IMR-90 (cell line): ENCODE results near the gene OTUD5. TPM values are rescaled to one million over a fixed set of nuclear protein-coding genes. Genes with fewer than 3 reads are reported as not detected.
A peak's percentile ranks its signal among the peaks of the same experiment; 100 is the strongest.

Source experiments
- ATAC-seq: fragments of 200-7000 bp; cut with Tn5 transposase; 2 replicates; pipeline ENCODE4 v1.9.1; 2020; ENCODE audit warnings: low read depth, mild to moderate bottlenecking, moderate library complexity
- BruUV-seq: library from RNA; stranded (reverse); fragments of 400-500 nt; replicated peaks from 2 replicates; lab custom pipeline; 2021; lab: Mats Ljungman, UMichigan
- CTCF ChIA-PET: fragments of 300-600 bp; formaldehyde crosslinking; extraction: SDS; loops from one replicate; lab custom pipeline; 2021; ENCODE audit warnings: antibody characterized with exemption; lab: Yijun Ruan, JAX
- POLR2A ChIA-PET: fragments of 300-600 bp; sonication (Branson Sonifier 250); formaldehyde crosslinking; loops from one replicate; lab custom pipeline; 2022; ENCODE audit warnings: antibody characterized with exemption; ENCODE audit not compliant: unreplicated experiment; lab: Charles Lee
- DNase-seq: peaks from one replicate; pipeline ENCODE4 v3.0.0; 2013
- H2AFZ ChIP-seq: replicated peaks from 2 replicates; pipeline ENCODE3; 2013; ENCODE audit warnings: low read length, mild to moderate bottlenecking; ENCODE audit not compliant: poor library complexity
- H2AK5ac ChIP-seq: 2 replicates; pipeline ENCODE4 v1.6.1; 2013; ENCODE audit warnings: low read depth, low read length, inconsistent platforms
- H2AK9ac ChIP-seq: replicated peaks from 2 replicates; pipeline ENCODE3; 2013; ENCODE audit warnings: mild to moderate bottlenecking, low read depth, low read length, moderate library complexity; ENCODE audit not compliant: poor library complexity
- H2BK120ac ChIP-seq: 2 replicates; pipeline ENCODE4 v1.6.1; 2013; ENCODE audit warnings: low read depth, low read length, inconsistent platforms
- H2BK15ac ChIP-seq: 3 replicates; pipeline ENCODE4 v1.6.1; 2013; ENCODE audit warnings: low read depth, low read length, inconsistent platforms
- H2BK20ac ChIP-seq: 2 replicates; pipeline ENCODE4 v1.6.1; 2013; ENCODE audit warnings: low read depth, mild to moderate bottlenecking, inconsistent platforms, low read length, moderate library complexity
- H2BK5ac ChIP-seq: 2 replicates; pipeline ENCODE4 v1.6.1; 2013; ENCODE audit warnings: mild to moderate bottlenecking, low read depth, low read length, inconsistent platforms; ENCODE audit not compliant: poor library complexity, severe bottlenecking
- H3K14ac ChIP-seq: replicated peaks from 2 replicates; pipeline ENCODE4 v1.6.1; 2013; ENCODE audit warnings: low read depth, low read length, inconsistent platforms
- H3K18ac ChIP-seq: 2 replicates; pipeline ENCODE4 v1.6.1; 2013; ENCODE audit warnings: low read depth, low read length, control low read depth
- H3K23ac ChIP-seq: 2 replicates; pipeline ENCODE4 v1.6.1; 2013; ENCODE audit warnings: low read depth, low read length, inconsistent platforms
- H3K27ac ChIP-seq: 2 replicates; pipeline ENCODE4 v1.5.1; 2013; ENCODE audit warnings: mild to moderate bottlenecking, control low read depth, low read length; ENCODE audit not compliant: insufficient read depth
- H3K27me3 ChIP-seq: 2 replicates; pipeline ENCODE4 v1.6.1; 2013; ENCODE audit warnings: low read length; ENCODE audit not compliant: control insufficient read depth, insufficient read depth
- H3K36me3 ChIP-seq: 2 replicates; pipeline ENCODE4 v1.6.1; 2013; ENCODE audit warnings: low read length, mixed read lengths; ENCODE audit not compliant: control insufficient read depth, insufficient read depth
- H3K4ac ChIP-seq: 2 replicates; pipeline ENCODE4 v1.6.1; 2013; ENCODE audit warnings: low read depth, low read length, inconsistent platforms
- H3K4me1 ChIP-seq: 2 replicates; pipeline ENCODE4 v1.6.1; 2013; ENCODE audit warnings: low read length, mixed read lengths; ENCODE audit not compliant: control insufficient read depth, insufficient read depth
- H3K4me2 ChIP-seq: 2 replicates; pipeline ENCODE4 v1.6.1; 2013; ENCODE audit warnings: low read depth, mild to moderate bottlenecking, control low read depth, low read length, moderate library complexity
- H3K4me3 ChIP-seq: 2 replicates; pipeline ENCODE4 v1.5.1; 2013; ENCODE audit warnings: low read depth, mild to moderate bottlenecking, control low read depth, low read length, moderate library complexity; ENCODE audit not compliant: insufficient read depth
- H3K56ac ChIP-seq: 2 replicates; pipeline ENCODE4 v1.6.1; 2013; ENCODE audit warnings: low read length, inconsistent platforms; ENCODE audit not compliant: insufficient read depth; ENCODE audit errors: extremely low read depth
- H3K79me1 ChIP-seq, 2 experiments: 2 replicates each; pipeline ENCODE4 v1.6.1; 2013; ENCODE audit warnings: low read length in 2 of 2, inconsistent platforms in 1 of 2, low read depth in 1 of 2
- H3K9ac ChIP-seq: 2 replicates; pipeline ENCODE4 v1.6.1; 2013; ENCODE audit warnings: low read depth, low read length, control low read depth
- H3K9me1 ChIP-seq: 2 replicates; pipeline ENCODE4 v1.6.1; 2013; ENCODE audit warnings: low read length, inconsistent platforms; ENCODE audit not compliant: insufficient read depth
- H3K9me3 ChIP-seq: 2 replicates; pipeline ENCODE4 v1.6.1; 2013; ENCODE audit warnings: low read length; ENCODE audit not compliant: control insufficient read depth, insufficient read depth
- H4K20me1 ChIP-seq: 2 replicates; pipeline ENCODE4 v1.6.1; 2013; ENCODE audit warnings: low read length, inconsistent platforms; ENCODE audit not compliant: insufficient read depth
- H4K5ac ChIP-seq: 2 replicates; pipeline ENCODE4 v1.6.1; 2013; ENCODE audit warnings: mild to moderate bottlenecking, low read depth, low read length, control low read depth
- H4K8ac ChIP-seq, 2 experiments: 2 replicates each; pipeline ENCODE4 v1.6.1; 2013; ENCODE audit warnings: low read depth in 2 of 2, low read length in 2 of 2, control low read depth in 1 of 2, inconsistent platforms in 1 of 2
- H4K91ac ChIP-seq: 2 replicates; pipeline ENCODE4 v1.6.1; 2013; ENCODE audit warnings: low read depth, low read length, inconsistent platforms; ENCODE audit not compliant: insufficient read depth
- CHD1 ChIP-seq: IDR thresholded peaks from 2 replicates; pipeline ENCODE4 v1.6.1; 2012; ENCODE audit warnings: low read depth, low read length, improper control_type of control experiment
- CTCF ChIP-seq: conservative IDR thresholded peaks from 2 replicates; pipeline ENCODE4 v1.5.1; 2012; ENCODE audit warnings: mild to moderate bottlenecking, low read depth, low read length, improper control_type of control experiment
- ELK1 ChIP-seq: fragments of 150-350 bp; IDR thresholded peaks from 2 replicates; pipeline ENCODE4 v1.6.1; 2016; ENCODE audit warnings: low read depth, mild to moderate bottlenecking, low read length, moderate library complexity, borderline replicate concordance
- MAFK ChIP-seq: IDR thresholded peaks from 2 replicates; pipeline ENCODE4 v1.6.1; 2012; ENCODE audit warnings: low read depth, low read length, improper control_type of control experiment
- MXI1 ChIP-seq: IDR thresholded peaks from 2 replicates; pipeline ENCODE4 v1.6.1; 2012; ENCODE audit warnings: low read depth, mild to moderate bottlenecking, low read length, moderate library complexity, borderline replicate concordance
- POLR2A ChIP-seq: IDR thresholded peaks from 2 replicates; pipeline ENCODE4 v1.6.1; 2012; ENCODE audit warnings: mild to moderate bottlenecking, low read depth, low read length
- RAD21 ChIP-seq: IDR thresholded peaks from 2 replicates; pipeline ENCODE4 v1.6.1; 2012; ENCODE audit warnings: low read length, improper control_type of control experiment
- RFX5 ChIP-seq: IDR thresholded peaks from 2 replicates; pipeline ENCODE4 v1.8.0; 2012; ENCODE audit warnings: low read depth, mild to moderate bottlenecking, low read length, moderate library complexity
- SMC3 ChIP-seq: fragments of 150-350 bp; IDR thresholded peaks from 2 replicates; pipeline ENCODE4 v1.6.1; 2016; ENCODE audit warnings: low read depth, mild to moderate bottlenecking, antibody characterized with exemption, low read length, moderate library complexity
- USF2 ChIP-seq: fragments of 150-350 bp; IDR thresholded peaks from 2 replicates; pipeline ENCODE4 v1.6.1; 2017; ENCODE audit warnings: mild to moderate bottlenecking, antibody characterized with exemption, low read length, low read depth
- WGBS, 2 experiments: methylation state at CpG; one replicate each; pipeline versions ENCODE4 v1.1.5 to v1.1.7; 2013; ENCODE audit warnings: missing lambda C conversion rate in 2 of 2; ENCODE audit not compliant: insufficient read length in 1 of 2; ENCODE audit errors: extremely low coverage in 2 of 2; 5-methylcytosine and 5-hydroxymethylcytosine counted together
- dilution Hi-C: fragments of 300-500 bp; cut with HindIII; formaldehyde crosslinking; loops from one replicate; pipeline ENCODE4 v1.14.3; 2018; ENCODE audit warnings: low sequenced_read_pairs; ENCODE audit not compliant: unreplicated experiment
- in situ Hi-C: fragments of 300-500 bp; cut with MboI; formaldehyde crosslinking; loops from 3 replicates; pipeline ENCODE4 v1.14.3; 2019; ENCODE audit warnings: low sequenced_read_pairs, inconsistent platforms, mixed read lengths
- intact Hi-C: fragments of 100-400 bp; cut with micrococcal nuclease; formaldehyde crosslinking; loops from 2 replicates; pipeline ENCODE4 v1.10.0; 2022
- polyA plus RNA-seq, 3 experiments: library from polyadenylated mRNA; depleted of rRNA; stranded (reverse); fragments of >200 nt; gene quantifications; 2 replicates each; pipeline ENCODE4 v1.2.3, GENCODE V29; 2012; ENCODE audit warnings: low replicate concordance in 1 of 3
- total RNA-seq: library from RNA; depleted of rRNA; stranded (reverse); fragments of >200 nt; gene quantifications from 2 replicates; pipeline ENCODE4 v1.2.3, GENCODE V29; 2012

The OTUD5 gene
- total and polyA plus RNA-seq, 2 of the 4 experiments (the other 2 are of a cell fraction): 30.6 to 50.4 TPM

- in situ Hi-C loops: no loop called here
Measured at GRCh38 chrX:48945517-48946348, 11.7 kb downstream of the OTUD5 start.

More at GRCh38 chrX:48945517-48946348, 11.7 kb downstream of the OTUD5 start:
- BruUV-seq: no TSS peak
- Histone ChIP-seq H2AFZ (no peak overlapping the region), H4K8ac (no peak overlapping the region), H3K36me3 (peaks cover 19% of the 10 kb centered on the region), H3K9ac (no peak overlapping the region), H3K27me3 (no peaks in the 10 kb centered on the region), H2BK5ac (no peak overlapping the region), H3K18ac (no peak overlapping the region), H2AK9ac (no peak overlapping the region), H2BK20ac (no peak overlapping the region), H3K79me1 (peaks cover 4 to 22% of the 10 kb centered on the region in 2 experiments; a peak in 3 of 4 replicates), H3K56ac (no peak overlapping the region), H2BK15ac (no peak overlapping the region), H4K20me1 (peaks cover 44% of the 10 kb centered on the region), H3K27ac (no peak overlapping the region), H2AK5ac (no peak overlapping the region), H3K4me2 (no peak overlapping the region), H3K23ac (no peak overlapping the region), H3K4me3 (no peak overlapping the region), H3K9me3 (no peaks in the 10 kb centered on the region), H3K14ac (no peak overlapping the region), H4K5ac (no peak overlapping the region), H4K91ac (no peak overlapping the region), H3K9me1 (no peaks in the 10 kb centered on the region), H2BK120ac (no peak overlapping the region), H3K4ac (no peak overlapping the region), H3K4me1 (no peaks in the 10 kb centered on the region)
- TF ChIP-seq RAD21 (peak; percentile 65), RFX5 (peak; percentile 54; the same call in 1 of the 2 replicates), CHD1 (no peak), CTCF (peak; percentile 76), MXI1 (no peak), USF2 (no peak), SMC3 (peak; percentile 46), MAFK (no peak), ELK1 (no peak), POLR2A (no peak)
- intact Hi-C loops (loop anchor here (10.0 kb wide), 1 partner anchor 301 kb away; no protein-coding TSS in a partner anchor), dilution Hi-C loops (no loop called here)
- POLR2A ChIA-PET: no interaction called here
- ATAC-seq (peak; percentile 93), DNase-seq (peak; percentile 51)
- WGBS, 2 experiments: no CpG with 5 or more reads among the region's 8 CpGs
- CTCF ChIA-PET: no interaction called here
